Loucy (cell line): ENCODE data around the gene PCDHGC5.

Experiments
- H2AFZ ChIP-seq: fragments of 200-600 bp; sonication (generic); 2 replicates; pipeline ENCODE4 v1.6.0; 2016; ENCODE audit warnings: antibody characterized with exemption, mild to moderate bottlenecking, low read length, moderate library complexity
- H3F3A ChIP-seq: fragments of 200-600 bp; 2 replicates; pipeline ENCODE4 v1.6.0; 2016; ENCODE audit warnings: antibody characterized with exemption, low read depth, mild to moderate bottlenecking
- H3K27me3 ChIP-seq: fragments of 200-600 bp; sonication (generic); 2 replicates; pipeline ENCODE4 v1.6.1; 2014; ENCODE audit warnings: low read length, mild to moderate bottlenecking; ENCODE audit not compliant: insufficient read depth, poor library complexity, severe bottlenecking
- H3K36me3 ChIP-seq: fragments of 200-600 bp; sonication (generic); 2 replicates; pipeline ENCODE4 v1.6.1; 2016; ENCODE audit warnings: low read length; ENCODE audit not compliant: insufficient read depth
- H3K4me1 ChIP-seq: fragments of 200-600 bp; sonication (generic); 2 replicates; pipeline ENCODE4 v1.5.1; 2014; ENCODE audit warnings: low read length, mild to moderate bottlenecking; ENCODE audit not compliant: insufficient read depth, poor library complexity, severe bottlenecking
- H3K4me2 ChIP-seq: fragments of 200-600 bp; sonication (generic); 2 replicates; pipeline ENCODE4 v1.6.0; 2014; ENCODE audit warnings: antibody characterized with exemption, low read length, low read depth, mild to moderate bottlenecking; ENCODE audit not compliant: poor library complexity, severe bottlenecking
- H3K4me3 ChIP-seq: fragments of 200-600 bp; sonication (generic); 2 replicates; pipeline ENCODE4 v1.5.1; 2014; ENCODE audit warnings: low read length, mild to moderate bottlenecking, mixed read lengths; ENCODE audit not compliant: poor library complexity, severe bottlenecking
- H3K79me2 ChIP-seq: fragments of 200-600 bp; sonication (generic); 2 replicates; pipeline ENCODE4 v1.6.1; 2014; ENCODE audit warnings: low read length; ENCODE audit not compliant: insufficient read depth
- H3K9ac ChIP-seq: fragments of 200-600 bp; sonication (generic); 2 replicates; pipeline ENCODE4 v1.6.0; 2014; ENCODE audit warnings: mild to moderate bottlenecking, low read depth, low read length, moderate library complexity; ENCODE audit not compliant: poor library complexity, severe bottlenecking
- H3K9me2 ChIP-seq: fragments of 200-600 bp; sonication (generic); replicated peaks from 2 replicates; pipeline ENCODE4 v1.6.1; 2016; ENCODE audit warnings: low read depth, low read length, mixed read lengths
- H3K9me3 ChIP-seq: fragments of 200-600 bp; sonication (generic); 2 replicates; pipeline ENCODE4 v1.6.1; 2014; ENCODE audit warnings: mild to moderate bottlenecking, antibody characterized with exemption, low read length, low read depth; ENCODE audit not compliant: insufficient read depth
- H4K20me1 ChIP-seq: fragments of 200-600 bp; sonication (generic); 2 replicates; pipeline ENCODE4 v1.6.0; 2014; ENCODE audit warnings: antibody characterized with exemption, low read length, mild to moderate bottlenecking; ENCODE audit not compliant: insufficient read depth, poor library complexity, severe bottlenecking
- EZH2phosphoT487 ChIP-seq: fragments of 200-600 bp; IDR thresholded peaks from 2 replicates; pipeline ENCODE4 v1.6.1; 2018; ENCODE audit warnings: antibody characterized with exemption, mild to moderate bottlenecking, moderate library complexity, borderline replicate concordance
- TF ChIP-seq, protein P1 (sequence below): fragments of 200-600 bp; sonication (generic); conservative IDR thresholded peaks from 2 replicates; pipeline ENCODE4 v1.5.1; 2014; ENCODE audit warnings: mild to moderate bottlenecking, antibody characterized with exemption, low read length

The PCDHGC5 gene

DNA sequence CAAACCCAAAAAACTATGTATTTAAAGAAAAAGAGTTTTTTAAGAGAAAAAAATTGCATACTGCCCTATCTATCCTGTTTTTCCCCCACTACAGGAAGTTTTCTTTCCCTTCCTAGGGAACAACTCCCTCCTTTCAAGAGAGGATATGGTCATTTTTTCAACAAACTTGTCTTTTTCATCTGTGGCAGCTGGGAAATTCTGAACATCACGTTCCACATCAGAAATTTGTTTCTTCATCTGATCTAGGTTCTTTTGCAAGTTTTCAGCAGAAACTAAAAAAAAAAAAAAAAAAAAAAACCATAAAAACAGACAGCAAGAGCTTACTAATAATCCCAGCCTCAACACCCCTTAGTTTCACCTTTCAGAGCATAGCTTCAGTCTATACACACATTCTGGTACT is 38.5 kb downstream of the PCDHGC5 start:
- H3K36me3 ChIP-seq: peaks cover 99% of the 10 kb centered on the region
- H3K4me3 ChIP-seq: no peak overlapping the region
- H3K27me3 ChIP-seq: no peaks in the 10 kb centered on the region
- no peak overlapping the region for H3K9ac ChIP-seq
- no peaks in the 10 kb centered on the region for H3K79me2 ChIP-seq
- TF ChIP-seq EZH2phosphoT487: no peak
- TF ChIP-seq, protein P1, sequence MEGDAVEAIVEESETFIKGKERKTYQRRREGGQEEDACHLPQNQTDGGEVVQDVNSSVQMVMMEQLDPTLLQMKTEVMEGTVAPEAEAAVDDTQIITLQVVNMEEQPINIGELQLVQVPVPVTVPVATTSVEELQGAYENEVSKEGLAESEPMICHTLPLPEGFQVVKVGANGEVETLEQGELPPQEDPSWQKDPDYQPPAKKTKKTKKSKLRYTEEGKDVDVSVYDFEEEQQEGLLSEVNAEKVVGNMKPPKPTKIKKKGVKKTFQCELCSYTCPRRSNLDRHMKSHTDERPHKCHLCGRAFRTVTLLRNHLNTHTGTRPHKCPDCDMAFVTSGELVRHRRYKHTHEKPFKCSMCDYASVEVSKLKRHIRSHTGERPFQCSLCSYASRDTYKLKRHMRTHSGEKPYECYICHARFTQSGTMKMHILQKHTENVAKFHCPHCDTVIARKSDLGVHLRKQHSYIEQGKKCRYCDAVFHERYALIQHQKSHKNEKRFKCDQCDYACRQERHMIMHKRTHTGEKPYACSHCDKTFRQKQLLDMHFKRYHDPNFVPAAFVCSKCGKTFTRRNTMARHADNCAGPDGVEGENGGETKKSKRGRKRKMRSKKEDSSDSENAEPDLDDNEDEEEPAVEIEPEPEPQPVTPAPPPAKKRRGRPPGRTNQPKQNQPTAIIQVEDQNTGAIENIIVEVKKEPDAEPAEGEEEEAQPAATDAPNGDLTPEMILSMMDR: no peak
- no peaks in the 10 kb centered on the region for H3K4me1 ChIP-seq
- H3K4me2 ChIP-seq: no peak overlapping the region
- H3K9me3 ChIP-seq: no peaks in the 10 kb centered on the region
- no peaks in the 10 kb centered on the region for H4K20me1 ChIP-seq
- no peaks in the 10 kb centered on the region for H3F3A ChIP-seq
- H2AFZ ChIP-seq: no peak overlapping the region
- no peaks in the 10 kb centered on the region for H3K9me2 ChIP-seq

DNA sequence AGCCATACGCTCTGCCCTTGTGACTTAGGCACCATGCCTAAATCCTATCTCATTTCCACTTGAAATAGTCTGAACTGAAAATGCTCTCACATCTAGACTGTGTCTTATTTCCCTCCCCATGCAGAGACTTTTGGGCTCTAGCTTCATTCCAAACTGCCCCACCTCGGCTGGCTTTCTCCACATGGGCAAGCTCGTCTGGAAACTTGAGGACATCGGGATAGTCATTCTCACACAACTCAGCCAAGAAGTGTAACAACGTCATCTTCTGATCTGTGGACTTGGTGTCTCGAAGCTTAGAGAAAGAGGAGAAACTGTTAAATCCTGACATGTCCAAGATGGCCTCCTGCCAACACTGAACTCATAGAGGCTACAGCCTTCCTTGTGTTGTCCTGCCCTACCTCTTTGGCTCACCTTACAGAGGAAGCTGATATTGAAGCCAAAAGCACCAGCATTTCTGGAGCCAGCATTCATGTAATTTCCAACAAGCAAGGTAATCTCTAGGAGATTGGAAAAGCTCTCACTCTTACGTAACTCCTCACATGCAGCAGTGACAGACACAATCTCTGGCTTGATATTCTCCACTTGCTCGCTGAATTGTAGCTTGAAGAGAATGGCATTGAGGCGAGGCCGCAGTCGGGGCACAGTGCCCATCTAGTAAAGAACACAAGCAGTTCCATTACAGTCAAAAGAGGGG is 39.6 kb downstream of the PCDHGC5 start:
- H4K20me1 ChIP-seq: no peaks in the 10 kb centered on the region
- no peaks in the 10 kb centered on the region for H3K79me2 ChIP-seq
- H3K4me2 ChIP-seq: no peak overlapping the region
- no peak overlapping the region for H3K4me3 ChIP-seq
- H3K9ac ChIP-seq: no peak overlapping the region
- no peak for TF ChIP-seq EZH2phosphoT487
- TF ChIP-seq, protein P1: no peak
- H3F3A ChIP-seq: no peaks in the 10 kb centered on the region
- peaks cover 99% of the 10 kb centered on the region for H3K36me3 ChIP-seq
- H3K27me3 ChIP-seq: no peaks in the 10 kb centered on the region
- no peaks in the 10 kb centered on the region for H3K4me1 ChIP-seq
- no peaks in the 10 kb centered on the region for H3K9me2 ChIP-seq
- no peaks in the 10 kb centered on the region for H3K9me3 ChIP-seq
- H2AFZ ChIP-seq: no peak overlapping the region

DNA sequence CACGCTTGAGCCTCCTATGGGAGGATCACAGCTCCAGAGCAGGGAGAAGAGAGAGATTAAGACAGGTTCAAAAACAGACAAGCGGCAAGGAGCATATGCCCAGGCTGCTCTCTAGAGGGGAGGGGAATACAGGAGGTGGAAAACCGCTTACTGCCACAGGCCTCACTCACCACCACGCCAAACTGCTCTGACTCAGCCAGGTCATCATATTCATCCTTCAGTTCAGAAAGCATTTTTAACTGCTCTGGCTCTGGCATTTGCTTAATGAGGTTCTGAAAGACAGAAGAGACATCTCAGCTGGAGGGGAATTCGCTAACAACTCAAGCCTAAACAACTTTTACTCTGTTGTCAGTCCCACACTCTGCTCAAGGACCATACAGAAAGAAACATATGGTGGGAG is 40.1 kb downstream of the PCDHGC5 start:
- no peak overlapping the region for H3K4me2 ChIP-seq
- no peak for TF ChIP-seq EZH2phosphoT487
- TF ChIP-seq, protein P1: no peak
- no peaks in the 10 kb centered on the region for H3F3A ChIP-seq
- no peaks in the 10 kb centered on the region for H3K27me3 ChIP-seq
- H3K9ac ChIP-seq: no peak overlapping the region
- H3K4me1 ChIP-seq: no peaks in the 10 kb centered on the region
- no peaks in the 10 kb centered on the region for H3K9me2 ChIP-seq
- no peak overlapping the region for H3K4me3 ChIP-seq
- peaks cover 99% of the 10 kb centered on the region for H3K36me3 ChIP-seq
- H3K9me3 ChIP-seq: no peaks in the 10 kb centered on the region
- no peak overlapping the region for H2AFZ ChIP-seq
- H3K79me2 ChIP-seq: no peaks in the 10 kb centered on the region
- H4K20me1 ChIP-seq: no peaks in the 10 kb centered on the region
